K562 (cell line): ENCODE data around the gene ZNF585A. TPM values are rescaled to one million over a fixed set of nuclear protein-coding genes. Genes with fewer than 3 reads are reported as not detected.
A peak's percentile ranks its signal among the peaks of the same experiment; 100 is the strongest.
"Not testable (repeated sequence)": the region's sequence is repeated elsewhere in the genome, so short reads cannot be mapped to it uniquely, and the experiment has no call there.

ENCODE experiments used
- ATAC-seq: fragments of 200-7000 bp; cut with Tn5 transposase; 3 replicates; pipeline ENCODE4 v1.9.1; 2020; ENCODE audit warnings: moderate library complexity
- BruUV-seq: library from RNA; stranded (reverse); fragments of 400-500 nt; replicated peaks from 2 replicates; lab custom pipeline; 2021; lab: Mats Ljungman, UMichigan
- CTCF ChIA-PET: fragments of 300-600 bp; formaldehyde crosslinking; extraction: SDS; loops from one replicate; lab custom pipeline; 2021; ENCODE audit warnings: low intra/inter-chr PET ratio; lab: Yijun Ruan, JAX
- POLR2A ChIA-PET: fragments of 300-600, 350-650 bp; sonication (Branson Sonifier 250); formaldehyde crosslinking; extraction: SDS; loops from one replicate; lab custom pipeline; 2021; ENCODE audit warnings: antibody characterized with exemption, inconsistent platforms; lab: Yijun Ruan, JAX
- DNase-seq, 4 experiments: peaks; one replicate each; pipeline versions ENCODE4 v3.0.0 to v3.0.0-alpha.2; 2011 to 2018; ENCODE audit warnings: low spot score in 3 of 4, mixed read lengths in 3 of 4; ENCODE audit errors: extremely low read depth in 1 of 4
- FAIRE-seq: peaks from 2 replicates; lab custom pipeline; 2011; peaks lifted over from hg19 to GRCh38; lab: Jason Lieb, UNC
- H2AFZ ChIP-seq: 2 replicates; pipeline ENCODE4 v1.6.0; 2011; ENCODE audit warnings: low read depth, low read length, control low read depth, inconsistent platforms
- H3K27ac ChIP-seq: fragments of 200-600 bp; 3 replicates; pipeline ENCODE4 v1.8.0; 2011; ENCODE audit warnings: low read depth, mild to moderate bottlenecking, control low read depth, inconsistent platforms, low read length, moderate library complexity, mixed read lengths; ENCODE audit errors: extremely low read depth
- H3K27me3 ChIP-seq, 2 experiments: fragments of 300-600 bp in 1 of 2; 2 replicates in 1 of 2; 3 replicates in 1 of 2; pipeline versions ENCODE4 v1.6.0 to v1.8.0; 2011; ENCODE audit warnings: inconsistent platforms in 2 of 2, low read length in 2 of 2, mild to moderate bottlenecking in 1 of 2, mixed read lengths in 1 of 2, moderate library complexity in 1 of 2; ENCODE audit not compliant: control insufficient read depth in 2 of 2, insufficient read depth in 2 of 2
- H3K36me3 ChIP-seq: fragments of 300-600 bp; 3 replicates; pipeline ENCODE4 v1.8.0; 2011; ENCODE audit warnings: mild to moderate bottlenecking, low read length, inconsistent platforms; ENCODE audit not compliant: control insufficient read depth, insufficient read depth
- H3K4me1 ChIP-seq, 2 experiments: fragments of 200-600 bp in 1 of 2; replicated peaks in 1 of 2; 2 replicates in 1 of 2; 3 replicates in 1 of 2; pipeline versions ENCODE4 v1.5.1 to v1.8.0; 2011; ENCODE audit warnings: inconsistent platforms in 2 of 2, low read length in 2 of 2, mild to moderate bottlenecking in 1 of 2, mixed read lengths in 1 of 2, moderate library complexity in 1 of 2; ENCODE audit not compliant: control insufficient read depth in 2 of 2, insufficient read depth in 2 of 2
- H3K4me2 ChIP-seq: 2 replicates; pipeline ENCODE4 v1.6.1; 2011; ENCODE audit warnings: low read length, control low read depth, inconsistent platforms, mixed read lengths; ENCODE audit not compliant: insufficient read depth
- H3K4me3 ChIP-seq: fragments of 200-600 bp; sonication (generic), shearing (Covaris generic); 2 replicates; pipeline ENCODE4 v1.5.1; 2016; ENCODE audit warnings: control low read depth, inconsistent platforms
- H3K79me2 ChIP-seq: fragments of 200-600 bp; 3 replicates; pipeline ENCODE4 v1.8.0; 2011; ENCODE audit warnings: low read length, inconsistent platforms; ENCODE audit not compliant: control insufficient read depth, insufficient read depth
- H3K9ac ChIP-seq, 2 experiments: 2 replicates each; pipeline versions ENCODE4 v1.6.0 to v1.6.1; 2011; ENCODE audit warnings: low read depth in 2 of 2, low read length in 2 of 2, control low read depth in 1 of 2, inconsistent platforms in 1 of 2, mild to moderate bottlenecking in 1 of 2, mixed read lengths in 1 of 2; ENCODE audit not compliant: insufficient read depth in 1 of 2
- H3K9me1 ChIP-seq: one replicate; pipeline ENCODE4 v1.6.0; 2011; ENCODE audit warnings: inconsistent platforms, mild to moderate bottlenecking, low read length, moderate library complexity; ENCODE audit not compliant: control insufficient read depth, insufficient read depth
- H3K9me3 ChIP-seq: replicated peaks from 2 replicates; pipeline ENCODE4 v1.5.1; 2011; ENCODE audit warnings: low read depth, low read length, inconsistent platforms; ENCODE audit not compliant: control insufficient read depth, insufficient read depth
- H4K20me1 ChIP-seq: replicated peaks from 2 replicates; pipeline ENCODE4 v1.6.1; 2011; ENCODE audit warnings: low read length, inconsistent platforms, mixed read lengths; ENCODE audit not compliant: control insufficient read depth, insufficient read depth
- CTCF ChIP-seq, 3 experiments: IDR thresholded peaks in 2 of 3; conservative IDR thresholded peaks in 1 of 3; 2 replicates each; pipeline ENCODE4 v1.5.1; 2011 to 2012; ENCODE audit warnings: low read length in 3 of 3, mild to moderate bottlenecking in 3 of 3, control low read depth in 2 of 3, improper control_type of control experiment in 1 of 3, inconsistent platforms in 1 of 3, low read depth in 1 of 3, mixed read lengths in 1 of 3, moderate library complexity in 1 of 3; ENCODE audit not compliant: insufficient read depth in 2 of 3
- RAD21 ChIP-seq, 2 experiments: fragments of 250-450 bp in 1 of 2; fragments of 450-650 bp in 1 of 2; sonication (Bioruptor Pico) in 1 of 2; formaldehyde crosslinking in 1 of 2; IDR thresholded peaks in 1 of 2; conservative IDR thresholded peaks in 1 of 2; 2 replicates each; pipeline versions ENCODE4 v1.4.0 to v1.8.0; 2020 to 2022; ENCODE audit warnings: mild to moderate bottlenecking in 2 of 2, moderate library complexity in 1 of 2
- REST ChIP-seq, 2 experiments: fragments of 450-650 bp; formaldehyde crosslinking in 1 of 2; IDR thresholded peaks; 2 replicates each; pipeline versions ENCODE4 v1.4.0 to v1.6.1; 2014 to 2020; ENCODE audit warnings: mild to moderate bottlenecking in 2 of 2, borderline replicate concordance in 1 of 2, low read depth in 1 of 2
- WGBS: fragments of 100-300 bp; shearing (Covaris generic); methylation state at CpG from one replicate; pipeline ENCODE4 v1.1.6; 2016; ENCODE audit warnings: low coverage, mixed read lengths; ENCODE audit not compliant: insufficient coverage; ENCODE audit errors: missing lambda C conversion rate; 5-methylcytosine and 5-hydroxymethylcytosine counted together
- in situ Hi-C: fragments of 300-500 bp; cut with MboI; formaldehyde crosslinking; loops from 4 replicates; pipeline ENCODE4 v1.15.0; 2018; ENCODE audit warnings: inconsistent platforms, mixed read lengths
- intact Hi-C: fragments of 100-400 bp; cut with micrococcal nuclease; formaldehyde crosslinking; loops from 2 replicates; pipeline ENCODE4 v1.14.2; 2022
- polyA plus RNA-seq, 8 experiments: library from polyadenylated mRNA; depleted of rRNA in 4 of 8; stranded (reverse) in 5 of 8; unstranded in 3 of 8; fragments of >200 nt; fragmentation: Nextera tagmentation in 2 of 8; fragmentation: Illumina TruSeq in 1 of 8; extraction: Ambion mirVana in 2 of 8; extraction: Trizol in 1 of 8; gene quantifications; 2 replicates each; pipeline versions ENCODE4 v1.2.1 to v1.2.3, GENCODE V29; 2011 to 2014; ENCODE audit warnings: inconsistent platforms in 1 of 8, missing spikeins in 1 of 8
- total RNA-seq, 7 experiments: library from RNA; depleted of rRNA in 6 of 7; stranded (reverse); fragments of >200 nt in 6 of 7; fragmentation: Illumina TruSeq in 2 of 7; extraction: Trizol in 2 of 7; gene quantifications; 2 replicates each; pipeline versions ENCODE4 v1.2.1 to v1.2.3, GENCODE V29; 2011 to 2021; ENCODE audit warnings: low replicate concordance in 1 of 7

ZNF585A gene
- total and polyA plus RNA-seq, 9 of the 15 experiments (the other 6 are each of a cell fraction or from before 2014, with no cell fraction given), result 5.6 to 31.0 (median 8.5) TPM

- H3K4me2 ChIP-seq; H3K79me2 ChIP-seq; H3K27ac ChIP-seq; CTCF ChIA-PET; H3K9me3 ChIP-seq; H3K36me3 ChIP-seq; H4K20me1 ChIP-seq; H3K4me3 ChIP-seq; H3K27me3 ChIP-seq; in situ Hi-C loops; H3K9ac ChIP-seq; H3K9me1 ChIP-seq; POLR2A ChIA-PET; BruUV-seq; FAIRE-seq; H3K4me1 ChIP-seq; ATAC-seq; H2AFZ ChIP-seq; TF ChIP-seq REST (CRISPR knock-in tag; IDR thresholded peaks at IDR 0.05; ENCODE audit: low read depth): not testable (repeated sequence)
- intact Hi-C loops, result loop anchor here (10.0 kb wide), 1 partner anchor 783 kb away; no protein-coding TSS in a partner anchor
- DNase-seq, result peak in 1 of 4 experiments; percentile 29
- 21% methylated on average over 7 of the region's 7 CpGs for WGBS
- TF ChIP-seq REST (IDR thresholded peaks at IDR 0.05; ENCODE audit: borderline replicate concordance) (peak; percentile 7; the same call in 1 of the 2 replicates), RAD21 (CRISPR knock-in tag; conservative IDR thresholded peaks at IDR 0.05 in 1 of 2, IDR thresholded peaks at IDR 0.05 in 1 of 2) (peak in 1 of 2 experiments; percentile 50; a peak in 3 of 4 replicates), CTCF (IDR thresholded peaks at IDR 0.05 in 2 of 3, conservative IDR thresholded peaks at IDR 0.05 in 1 of 3; ENCODE audit: insufficient read depth in 2 of 3, low read depth in 1 of 3, low read length in 3 of 3) (peak in 2 of 3 experiments; percentile 15 to 40; a peak in 2 of 6 replicates)
Measured at GRCh38 chr19:37111753-37112152, 60.7 kb downstream of the ZNF585A start.

- not testable (repeated sequence) for BruUV-seq
Measured at GRCh38 chr19:37104135-37104534, 68.4 kb downstream of the ZNF585A start.

More at GRCh38 chr19:37104135-37104534, 68.4 kb downstream of the ZNF585A start:
- in situ Hi-C loops, FAIRE-seq, H3K4me1 ChIP-seq, H3K4me2 ChIP-seq, ATAC-seq, H2AFZ ChIP-seq, H3K36me3 ChIP-seq, CTCF ChIA-PET, H3K9me1 ChIP-seq, H3K9ac ChIP-seq, H3K79me2 ChIP-seq, H4K20me1 ChIP-seq, intact Hi-C loops, H3K9me3 ChIP-seq, POLR2A ChIA-PET, H3K27me3 ChIP-seq, H3K27ac ChIP-seq, H3K4me3 ChIP-seq, DNase-seq: not testable (repeated sequence)
- no CpG with 5 or more reads among the region's 5 CpGs for WGBS
